ENCODE results near the gene RNF19B.

The RNF19B gene

DNA sequence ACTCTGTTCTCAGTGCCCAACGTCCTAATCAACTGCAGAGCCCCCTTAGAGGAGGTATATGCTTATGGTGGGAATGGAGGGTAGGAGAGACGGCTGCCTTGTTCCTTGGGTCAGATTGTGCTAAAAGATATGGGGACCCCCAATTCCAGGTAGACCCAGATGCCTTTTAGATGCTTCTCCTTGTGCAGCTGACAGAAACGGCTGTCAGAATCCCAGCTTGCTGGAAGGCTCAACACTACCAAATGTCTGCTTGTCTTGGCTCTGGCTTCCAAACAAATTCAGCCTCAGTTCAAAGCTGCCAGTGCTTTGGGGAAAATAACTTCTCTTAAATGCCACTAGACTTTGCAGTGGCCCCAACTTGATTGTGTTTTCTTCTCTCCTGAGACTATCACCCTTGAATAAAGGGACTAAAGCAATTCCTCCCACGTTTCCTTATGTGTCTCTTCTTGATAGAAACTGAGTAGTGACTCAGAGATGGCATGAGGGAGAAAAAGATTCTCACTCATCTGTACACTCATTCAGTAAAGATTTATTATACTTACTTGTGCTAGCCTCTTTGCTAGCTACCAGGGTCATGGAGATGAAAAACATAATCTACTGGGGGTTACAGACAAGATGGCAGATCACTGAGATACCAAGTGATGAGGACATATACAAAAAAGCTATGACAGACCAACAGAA lies 3.4 kb upstream of the RNF19B start:
- no peak for DNase-seq

- no peak for DNase-seq
These were observed 2.3 kb upstream of the RNF19B start for GRCh38 chr1:32966900-32967299.

- no peak for DNase-seq
These were observed 690 bp upstream of the RNF19B start for GRCh38 chr1:32965251-32965747.

DNA sequence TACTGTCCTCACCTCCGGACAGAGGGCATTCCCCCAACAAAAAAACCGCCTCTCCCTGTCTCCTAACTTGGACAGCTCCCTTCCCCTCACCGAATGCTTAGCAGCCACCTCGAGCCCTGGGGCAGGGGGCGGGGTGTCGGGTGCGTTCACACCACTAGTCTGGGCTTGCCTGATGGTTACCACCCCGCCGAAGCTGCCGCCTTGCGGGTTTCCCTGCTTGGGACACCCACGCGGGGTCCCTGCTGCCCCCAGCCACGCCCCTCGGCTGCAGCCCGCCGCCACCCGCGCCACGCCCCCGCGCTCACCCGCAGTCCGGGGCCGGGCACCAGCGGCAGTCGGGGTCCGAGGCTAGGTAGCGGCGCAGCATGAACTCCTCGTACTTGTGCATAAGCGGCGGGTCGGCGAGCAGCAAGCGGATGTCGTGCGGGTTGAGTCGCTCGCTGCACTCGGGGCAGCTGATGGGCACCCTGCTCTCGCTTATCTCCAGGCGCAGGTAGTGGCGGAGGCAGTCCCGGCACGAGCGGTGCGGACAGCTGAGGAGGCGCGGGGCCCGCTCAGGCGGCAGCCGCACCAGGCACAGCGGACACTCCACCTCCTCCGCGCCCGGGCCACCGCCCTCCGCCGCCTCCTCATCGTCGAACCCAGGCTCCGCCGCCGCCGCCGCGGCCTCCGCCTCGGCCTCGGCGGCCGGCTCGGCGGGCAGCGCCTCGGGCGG lies 706 bp downstream of the RNF19B start:
- DNase-seq = peak; percentile 53

GRCh38 chr1:32962248-32962896 lies 2.2 kb downstream of the RNF19B start:
- DNase-seq = no peak

- DNase-seq = peak; percentile 71
These were observed 3.7 kb downstream of the RNF19B start for GRCh38 chr1:32960819-32961355.

DNA sequence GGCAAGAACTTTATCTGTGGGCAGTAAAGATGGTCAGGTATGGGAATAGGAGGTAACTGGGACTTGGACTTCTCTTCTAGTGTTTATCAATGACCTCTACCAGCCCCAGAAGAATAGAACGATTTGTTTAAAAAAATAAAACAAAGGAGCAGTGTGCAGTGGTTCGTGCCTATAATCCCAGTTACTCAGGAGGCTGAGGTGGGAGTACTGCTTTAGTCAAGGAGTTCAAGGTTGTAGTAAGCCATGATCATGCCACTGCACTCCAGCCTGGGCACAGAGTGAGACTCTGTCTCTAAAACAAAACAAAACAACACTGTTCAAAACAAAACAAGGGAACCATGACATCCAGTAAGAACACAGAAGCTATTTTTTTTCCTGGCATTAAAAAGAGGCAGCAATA lies 4.3 kb downstream of the RNF19B start:
- DNase-seq = no peak

- no peak for DNase-seq
These were observed 5.8 kb downstream of the RNF19B start for GRCh38 chr1:32958827-32959226.

GRCh38 chr1:32957017-32957416 lies 7.6 kb downstream of the RNF19B start:
- DNase-seq = no peak

GRCh38 chr1:32954168-32954567 lies 10.4 kb downstream of the RNF19B start:
- no peak for DNase-seq

DNA sequence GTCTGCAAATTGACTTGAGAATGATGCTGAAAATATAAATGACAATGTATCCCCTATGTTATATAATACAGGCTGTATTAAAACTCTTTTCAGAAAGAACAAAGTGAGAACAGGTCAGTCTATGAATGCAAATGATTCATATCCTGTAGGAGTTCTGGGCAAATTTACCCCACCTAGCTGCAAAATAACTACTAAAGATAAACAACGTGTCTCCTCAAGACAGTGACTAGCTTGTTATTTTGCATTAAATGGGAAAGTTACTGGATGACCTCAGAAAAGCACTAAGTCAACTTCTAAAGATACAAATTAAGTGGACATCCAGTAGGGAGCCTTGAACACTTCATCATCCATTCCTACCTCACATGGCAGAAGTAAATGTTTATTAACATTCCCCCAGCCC lies 11.1 kb downstream of the RNF19B start:
- no peak for DNase-seq

- DNase-seq = no peak
These were observed 15.1 kb downstream of the RNF19B start for GRCh38 chr1:32949519-32949918.

DNA sequence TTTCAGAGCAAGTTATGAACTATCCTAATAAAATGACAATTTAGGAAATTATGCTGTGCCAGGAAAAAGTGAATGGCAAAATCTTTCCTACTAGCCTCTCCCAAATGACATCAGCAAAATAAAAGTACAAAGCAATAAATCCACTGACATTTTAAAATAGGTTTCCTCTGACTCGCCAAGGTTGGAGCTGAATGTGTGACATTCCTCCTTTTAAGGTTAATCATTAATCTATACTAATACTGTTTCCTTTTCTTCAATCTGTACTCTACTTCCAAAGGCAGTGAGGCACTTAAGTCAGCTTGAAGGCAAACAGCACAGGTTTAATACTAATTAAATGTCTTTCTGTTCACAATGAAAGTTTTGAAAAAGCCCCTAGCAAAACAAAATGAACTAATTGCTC lies 15.7 kb downstream of the RNF19B start:
- DNase-seq = no peak

- DNase-seq = no peak
These were observed 16.3 kb downstream of the RNF19B start for GRCh38 chr1:32948390-32948722.

- DNase-seq = no peak
These were observed 16.8 kb downstream of the RNF19B start for GRCh38 chr1:32947669-32948389.

DNA sequence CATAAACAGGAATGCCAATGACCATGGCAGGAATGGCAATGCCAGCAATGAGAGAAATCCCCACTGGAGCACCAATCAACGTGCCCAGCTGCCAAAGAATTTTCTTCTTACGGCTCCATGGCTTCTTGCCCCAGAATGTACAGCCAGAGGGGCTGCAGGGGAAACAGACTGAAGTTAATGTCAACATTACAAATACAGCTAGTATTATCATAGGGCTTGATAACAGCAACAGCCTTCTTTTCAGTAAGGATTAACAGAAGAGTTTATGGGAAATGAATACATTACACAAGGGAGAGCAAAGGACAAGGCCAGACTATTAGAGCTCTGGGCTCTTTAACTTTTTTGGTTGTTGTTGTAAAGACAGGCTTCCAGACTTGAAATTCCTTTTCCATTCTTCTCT lies 18.2 kb downstream of the RNF19B start:
- DNase-seq = no peak

- DNase-seq = no peak
These were observed 20.4 kb downstream of the RNF19B start for GRCh38 chr1:32944180-32944579.

DNA sequence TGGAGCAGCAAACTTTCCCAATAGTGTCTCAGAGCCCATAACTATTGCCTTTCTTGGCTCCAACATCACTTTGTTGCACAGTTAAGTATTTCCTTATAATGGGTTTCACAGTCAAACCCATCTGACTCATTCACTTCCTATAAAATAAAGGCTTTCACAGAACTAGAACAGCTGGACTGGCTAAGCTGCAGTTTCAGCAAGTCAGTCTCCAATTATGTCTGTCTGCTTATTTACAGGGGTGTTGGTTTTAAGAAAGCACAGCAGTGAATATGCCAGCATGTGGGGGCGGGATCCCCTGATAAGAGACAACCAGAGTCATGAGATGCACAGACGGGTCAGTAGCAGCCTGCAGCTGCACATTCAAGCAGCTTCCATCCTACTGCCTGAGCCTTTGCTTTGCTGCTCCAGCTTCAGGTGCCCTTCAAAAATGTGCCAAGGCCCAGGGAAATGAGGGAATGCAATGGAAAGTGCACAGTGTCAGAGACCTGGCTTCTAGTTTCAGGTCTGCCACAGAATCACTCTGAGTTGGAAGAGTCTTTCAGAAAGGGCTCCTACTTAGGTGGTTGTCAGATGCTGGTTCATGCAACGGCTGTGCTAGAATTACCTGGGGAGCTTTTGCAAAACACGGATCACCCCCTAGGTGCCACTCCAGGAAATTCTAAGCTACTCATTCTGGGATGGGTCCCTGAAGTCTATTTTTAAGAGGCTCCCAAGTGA lies 24.8 kb downstream of the RNF19B start:
- DNase-seq = peak; percentile 84

GRCh38 chr1:32937061-32937460 lies 27.5 kb downstream of the RNF19B start:
- no peak for DNase-seq

GRCh38 chr1:32934535-32934934 lies 30.1 kb downstream of the RNF19B start:
- no peak for DNase-seq

GRCh38 chr1:32933742-32934322 lies 30.8 kb downstream of the RNF19B start:
- no peak for DNase-seq

GRCh38 chr1:32931760-32932159 lies 32.8 kb downstream of the RNF19B start:
- DNase-seq = no peak
